SK-N-SH (cell line): ENCODE results near the gene DDIT4. TPM values are rescaled to one million over a fixed set of nuclear protein-coding genes. Genes with fewer than 3 reads are reported as not detected.

ENCODE experiments used
- CTCF ChIA-PET: fragments of 300-600, 350-600 bp; formaldehyde crosslinking; extraction: SDS; loops from one replicate; lab custom pipeline; 2021; lab: Yijun Ruan, JAX
- POLR2A ChIA-PET: fragments of 350-600 bp; sonication (Branson Sonifier 250); formaldehyde crosslinking; extraction: SDS; loops from one replicate; lab custom pipeline; 2020; ENCODE audit warnings: antibody characterized with exemption, inconsistent platforms; lab: Yijun Ruan, JAX
- DNase-seq: peaks from one replicate; pipeline ENCODE4 v3.0.0; 2012
- H2AFZ ChIP-seq: fragments of 200-600 bp; sonication (generic); 2 replicates; pipeline ENCODE4 v1.8.1; 2016; ENCODE audit warnings: antibody characterized with exemption, mild to moderate bottlenecking, low read depth
- H3F3A ChIP-seq: fragments of 200-600 bp; sonication (generic); replicated peaks from 2 replicates; pipeline ENCODE3; 2016; ENCODE audit warnings: antibody characterized with exemption, mild to moderate bottlenecking; ENCODE audit not compliant: insufficient read depth
- H3K27ac ChIP-seq, 2 experiments: fragments of 200-500 bp in 1 of 2; fragments of 200-600 bp in 1 of 2; sonication (Bioruptor generic) in 1 of 2; sonication (generic), shearing (Covaris generic) in 1 of 2; 2 replicates each; pipeline versions ENCODE4 v1.5.1 to v1.6.1; 2014 to 2016; ENCODE audit warnings: low read depth in 2 of 2, inconsistent platforms in 1 of 2, low read length in 1 of 2, mild to moderate bottlenecking in 1 of 2, mixed read lengths in 1 of 2
- H3K27me3 ChIP-seq: fragments of 200-600 bp; sonication (generic), shearing (Covaris generic); 2 replicates; pipeline ENCODE4 v1.6.1; 2016; ENCODE audit warnings: mixed run types; ENCODE audit not compliant: insufficient read depth
- H3K36me3 ChIP-seq, 2 experiments: fragments of 200-500 bp in 1 of 2; fragments of 200-600 bp in 1 of 2; sonication (Bioruptor generic) in 1 of 2; sonication (generic) in 1 of 2; replicated peaks in 1 of 2; 2 replicates each; pipeline versions ENCODE3 to v1.5.1; 2014 to 2016; ENCODE audit warnings: low read length in 1 of 2, mild to moderate bottlenecking in 1 of 2; ENCODE audit not compliant: insufficient read depth in 2 of 2, control insufficient read depth in 1 of 2
- H3K4me1 ChIP-seq, 2 experiments: fragments of 200-500 bp in 1 of 2; fragments of 200-600 bp in 1 of 2; sonication (Bioruptor generic) in 1 of 2; sonication (generic), shearing (Covaris generic) in 1 of 2; 2 replicates each; pipeline versions ENCODE4 v1.5.1 to v1.6.1; 2014 to 2016; ENCODE audit warnings: low read depth in 1 of 2, low read length in 1 of 2, mixed run types in 1 of 2; ENCODE audit not compliant: insufficient read depth in 2 of 2, control insufficient read depth in 1 of 2
- H3K4me2 ChIP-seq: fragments of 200-600 bp; sonication (generic), shearing (Covaris generic); 2 replicates; pipeline ENCODE4 v1.6.1; 2017; ENCODE audit warnings: mixed run types
- H3K4me3 ChIP-seq, 2 experiments: fragments of 200-500 bp in 1 of 2; fragments of 200-600 bp in 1 of 2; sonication (Bioruptor generic) in 1 of 2; sonication (generic), shearing (Covaris generic) in 1 of 2; 2 replicates each; pipeline versions ENCODE4 v1.5.1 to v1.8.1; 2014 to 2016; ENCODE audit warnings: low read depth in 2 of 2, inconsistent platforms in 1 of 2, low read length in 1 of 2, mild to moderate bottlenecking in 1 of 2, mixed read lengths in 1 of 2, moderate library complexity in 1 of 2
- H3K79me2 ChIP-seq: fragments of 200-600 bp; sonication (generic); 2 replicates; pipeline ENCODE4 v1.8.1; 2017; ENCODE audit warnings: mild to moderate bottlenecking; ENCODE audit not compliant: insufficient read depth
- H3K9ac ChIP-seq: fragments of 200-600 bp; sonication (generic); 2 replicates; pipeline ENCODE4 v1.6.1; 2017; ENCODE audit warnings: mixed run types
- H3K9me2 ChIP-seq: fragments of 200-600 bp; sonication (generic); 2 replicates; pipeline ENCODE4 v1.6.1; 2017; ENCODE audit warnings: mixed run types
- H3K9me3 ChIP-seq: fragments of 200-600 bp; sonication (generic); 2 replicates; pipeline ENCODE4 v1.6.1; 2017; ENCODE audit warnings: mixed run types, mild to moderate bottlenecking, moderate library complexity
- H4K20me1 ChIP-seq: fragments of 200-600 bp; sonication (generic); 2 replicates; pipeline ENCODE4 v1.6.1; 2017; ENCODE audit warnings: mild to moderate bottlenecking, mixed run types; ENCODE audit not compliant: insufficient read depth
- CHD2 ChIP-seq: fragments of 150-350 bp; IDR thresholded peaks from 2 replicates; pipeline ENCODE4 v1.6.1; 2018; ENCODE audit warnings: low read length; ENCODE audit not compliant: partially characterized antibody
- ELF1 ChIP-seq: IDR thresholded peaks from 2 replicates; pipeline ENCODE4 v1.4.0; 2012
- GABPA ChIP-seq: IDR thresholded peaks from 2 replicates; pipeline ENCODE4 v1.4.0; 2012; ENCODE audit warnings: low read depth, mild to moderate bottlenecking
- GATA2 ChIP-seq: sonication (generic); formaldehyde crosslinking; IDR thresholded peaks from 2 replicates; pipeline ENCODE4 v1.5.0; 2020; ENCODE audit warnings: mild to moderate bottlenecking, missing genetic modification reagents
- MAX ChIP-seq: IDR thresholded peaks from 2 replicates; pipeline ENCODE4 v1.4.0; 2012; ENCODE audit warnings: low read depth
- MXI1 ChIP-seq: IDR thresholded peaks from 2 replicates; pipeline ENCODE4 v1.6.1; 2012; ENCODE audit warnings: mild to moderate bottlenecking, low read depth, low read length, improper control_type of control experiment
- NFIC ChIP-seq: IDR thresholded peaks from 2 replicates; pipeline ENCODE4 v1.4.0; 2012; ENCODE audit warnings: borderline replicate concordance
- NRF1 ChIP-seq: IDR thresholded peaks from 2 replicates; pipeline ENCODE4 v1.6.1; 2012; ENCODE audit warnings: low read depth, mild to moderate bottlenecking, low read length
- POLR2AphosphoS5 ChIP-seq: IDR thresholded peaks from 2 replicates; pipeline ENCODE4 v1.6.1; 2012; ENCODE audit warnings: low read depth, low read length
- RFX5 ChIP-seq: IDR thresholded peaks from 2 replicates; pipeline ENCODE4 v1.6.1; 2012; ENCODE audit warnings: mild to moderate bottlenecking, improper control_type of control experiment, low read length
- SMC3 ChIP-seq: IDR thresholded peaks from 2 replicates; pipeline ENCODE4 v1.6.1; 2012; ENCODE audit warnings: low read depth, low read length, improper control_type of control experiment
- TAF1 ChIP-seq: IDR thresholded peaks from 2 replicates; pipeline ENCODE4 v1.6.1; 2012; ENCODE audit warnings: low read depth, mild to moderate bottlenecking, low read length, moderate library complexity, borderline replicate concordance
- TEAD4 ChIP-seq: IDR thresholded peaks from 2 replicates; pipeline ENCODE4 v1.4.0; 2012; ENCODE audit warnings: mild to moderate bottlenecking, borderline replicate concordance; ENCODE audit not compliant: insufficient read depth
- WGBS: methylation state at CpG from one replicate; pipeline ENCODE4 v1.1.6; 2017; ENCODE audit warnings: low lambda C conversion rate; 5-methylcytosine and 5-hydroxymethylcytosine counted together
- polyA plus RNA-seq, 3 experiments: library from polyadenylated mRNA; depleted of rRNA; stranded (reverse); fragments of >200 nt; gene quantifications; 2 replicates each; pipeline ENCODE4 v1.2.3, GENCODE V29; 2012
- TF ChIP-seq, protein P1 (sequence below): fragments of 150-350 bp; IDR thresholded peaks from 2 replicates; pipeline ENCODE4 v1.6.1; 2016; ENCODE audit warnings: mild to moderate bottlenecking, low read depth, low read length
- TF ChIP-seq, protein P2 (sequence below): IDR thresholded peaks from 2 replicates; pipeline ENCODE4 v1.4.0; 2012; ENCODE audit warnings: low read depth, borderline replicate concordance

Gene DDIT4
- polyA plus RNA-seq, 1 of the 3 experiments (the other 2 are of a cell fraction) = 24.9 TPM

- Histone ChIP-seq H3K9me3 (no peaks in the 10 kb centered on the region), H3K36me3 (no peaks in the 10 kb centered on the region), H3K4me2 (peak overlapping the region; percentile 89), H3K27me3 (no peaks in the 10 kb centered on the region), H3K4me1 (peaks cover 6 to 16% of the 10 kb centered on the region in 2 experiments; a peak in 2 of 4 replicates), H3K27ac (peak overlapping the region; percentile 55 to 86; a peak in 3 of 4 replicates), H3K4me3 (peak overlapping the region; percentile 64 to 71), H3K79me2 (no peaks in the 10 kb centered on the region), H3K9me2 (no peaks in the 10 kb centered on the region), H2AFZ (peak overlapping the region; percentile 79; the same call in 1 of the 2 replicates), H4K20me1 (no peaks in the 10 kb centered on the region), H3F3A (peaks cover 13% of the 10 kb centered on the region), H3K9ac (peak overlapping the region; percentile 74)
- ChIA-PET CTCF (interaction anchor here (1.0 to 3.0 kb wide), 4 partner anchors 23 to 40 kb away, joined by 3 to 15 read pairs (median 4); partner anchors contain the start of gene DDIT4), POLR2A (interaction anchor here (0.8 to 2.2 kb wide), 6 partner anchors 19 to 45 kb away, joined by 3 to 10 read pairs (median 4); no protein-coding TSS in a partner anchor)
- no peak for DNase-seq
- WGBS = 31% methylated on average over 19 of the region's 30 CpGs
- TF ChIP-seq TEAD4 (no peak), GABPA (no peak), NFIC (peak; percentile 50), ELF1 (no peak), GATA2 (CRISPR knock-in tag) (no peak)
Observed at GRCh38 chr10:72297281-72297804, 23.6 kb downstream of the DDIT4 start.

GRCh38 chr10:72297805-72298591, 24.3 kb downstream of the DDIT4 start:
- peak; percentile 93 for TF ChIP-seq MAX
- TF ChIP-seq, protein P1, sequence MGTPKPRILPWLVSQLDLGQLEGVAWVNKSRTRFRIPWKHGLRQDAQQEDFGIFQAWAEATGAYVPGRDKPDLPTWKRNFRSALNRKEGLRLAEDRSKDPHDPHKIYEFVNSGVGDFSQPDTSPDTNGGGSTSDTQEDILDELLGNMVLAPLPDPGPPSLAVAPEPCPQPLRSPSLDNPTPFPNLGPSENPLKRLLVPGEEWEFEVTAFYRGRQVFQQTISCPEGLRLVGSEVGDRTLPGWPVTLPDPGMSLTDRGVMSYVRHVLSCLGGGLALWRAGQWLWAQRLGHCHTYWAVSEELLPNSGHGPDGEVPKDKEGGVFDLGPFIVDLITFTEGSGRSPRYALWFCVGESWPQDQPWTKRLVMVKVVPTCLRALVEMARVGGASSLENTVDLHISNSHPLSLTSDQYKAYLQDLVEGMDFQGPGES = peak; percentile 54
- peak; percentile 33 for TF ChIP-seq POLR2AphosphoS5
- TF ChIP-seq TAF1 = peak; percentile 9; the same call in 1 of the 2 replicates
- 0 out of 2 replicates have a peak, but pooled peaks have one; percentile 8 for TF ChIP-seq NRF1
- peak; percentile 72 for TF ChIP-seq CHD2
- no peak for TF ChIP-seq SMC3
- peak; percentile 72 for TF ChIP-seq MXI1
- TF ChIP-seq, protein P2, sequence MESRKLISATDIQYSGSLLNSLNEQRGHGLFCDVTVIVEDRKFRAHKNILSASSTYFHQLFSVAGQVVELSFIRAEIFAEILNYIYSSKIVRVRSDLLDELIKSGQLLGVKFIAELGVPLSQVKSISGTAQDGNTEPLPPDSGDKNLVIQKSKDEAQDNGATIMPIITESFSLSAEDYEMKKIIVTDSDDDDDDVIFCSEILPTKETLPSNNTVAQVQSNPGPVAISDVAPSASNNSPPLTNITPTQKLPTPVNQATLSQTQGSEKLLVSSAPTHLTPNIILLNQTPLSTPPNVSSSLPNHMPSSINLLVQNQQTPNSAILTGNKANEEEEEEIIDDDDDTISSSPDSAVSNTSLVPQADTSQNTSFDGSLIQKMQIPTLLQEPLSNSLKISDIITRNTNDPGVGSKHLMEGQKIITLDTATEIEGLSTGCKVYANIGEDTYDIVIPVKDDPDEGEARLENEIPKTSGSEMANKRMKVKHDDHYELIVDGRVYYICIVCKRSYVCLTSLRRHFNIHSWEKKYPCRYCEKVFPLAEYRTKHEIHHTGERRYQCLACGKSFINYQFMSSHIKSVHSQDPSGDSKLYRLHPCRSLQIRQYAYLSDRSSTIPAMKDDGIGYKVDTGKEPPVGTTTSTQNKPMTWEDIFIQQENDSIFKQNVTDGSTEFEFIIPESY = no peak
- 0 out of 2 replicates have a peak, but pooled peaks have one; percentile 47 for TF ChIP-seq RFX5
- peaks cover 13% of the 10 kb centered on the region for H3F3A ChIP-seq
- H3K4me1 ChIP-seq = peaks cover 6 to 16% of the 10 kb centered on the region in 2 experiments; a peak in 2 of 4 replicates
- peak; percentile 98 for DNase-seq
- H3K36me3 ChIP-seq = no peaks in the 10 kb centered on the region
- peak overlapping the region; percentile 64 to 71 for H3K4me3 ChIP-seq
- H3K9me2 ChIP-seq = no peaks in the 10 kb centered on the region
- peak overlapping the region; percentile 74 for H3K9ac ChIP-seq
- peak overlapping the region; percentile 89 for H3K4me2 ChIP-seq
- no peaks in the 10 kb centered on the region for H3K79me2 ChIP-seq
- H3K27ac ChIP-seq = peak overlapping the region; percentile 55 to 86; a peak in 3 of 4 replicates
- no peaks in the 10 kb centered on the region for H3K27me3 ChIP-seq
- H4K20me1 ChIP-seq = no peaks in the 10 kb centered on the region
- H2AFZ ChIP-seq = peak overlapping the region; percentile 79; the same call in 1 of the 2 replicates
- POLR2A ChIA-PET = interaction anchor here (0.8 to 2.2 kb wide), 7 partner anchors 20 to 79 kb away, joined by 3 to 10 read pairs (median 3); no protein-coding TSS in a partner anchor
- H3K9me3 ChIP-seq = no peaks in the 10 kb centered on the region
- 14% methylated on average over 30 of the region's 55 CpGs for WGBS
- CTCF ChIA-PET = interaction anchor here (0.5 to 3.0 kb wide), 5 partner anchors 23 to 48 kb away, joined by 3 to 15 read pairs (median 4); partner anchors contain the start of gene DDIT4
